Right cardiac atrium (tissue), 5 donors: ENCODE measurements around the gene USP9Y. TPM values are rescaled to one million over a fixed set of nuclear protein-coding genes. Genes with fewer than 3 reads are reported as not detected.

Source experiments
- ATAC-seq, 2 donors: fragments of 200-7000 bp; cut with Tn5 transposase; one replicate each; pipeline versions ENCODE4 v1.8.0 to v1.9.1; 2020; ENCODE audit warnings: moderate library complexity in 2 of 2, mild to moderate bottlenecking in 1 of 2
- DNase-seq, 3 donors: peaks; one replicate each; pipeline ENCODE4 v3.0.0-alpha.2; 2020
- H3K27ac ChIP-seq: one replicate; pipeline ENCODE4 v1.5.1; 2013; ENCODE audit warnings: mild to moderate bottlenecking, low read length, control low read depth, moderate library complexity
- H3K27me3 ChIP-seq: one replicate; pipeline ENCODE4 v1.6.1; 2013; ENCODE audit not compliant: control insufficient read depth, insufficient read depth
- H3K4me1 ChIP-seq: one replicate; pipeline ENCODE4 v1.6.1; 2013; ENCODE audit warnings: low read length; ENCODE audit not compliant: control insufficient read depth, insufficient read depth
- H3K4me3 ChIP-seq: one replicate; pipeline ENCODE4 v1.5.1; 2013; ENCODE audit warnings: low read length, control low read depth
- H3K9me3 ChIP-seq: one replicate; pipeline ENCODE4 v1.6.1; 2013; ENCODE audit warnings: low read length; ENCODE audit not compliant: control insufficient read depth
- WGBS: extraction: QIAGEN DNeasy Blood & Tissue Kit; methylation state at CpG from one replicate; pipeline ENCODE4 v1.1.7; 2013; 5-methylcytosine and 5-hydroxymethylcytosine counted together
- intact Hi-C, 4 donors: fragments of 100-400 bp; cut with DNase I; formaldehyde crosslinking; loops; one replicate each; pipeline versions ENCODE4 v1.11.0 to v1.14.0; 2022 to 2023
- polyA plus RNA-seq: library from polyadenylated mRNA; stranded (reverse); fragments of 200-250 nt; gene quantifications from one replicate; pipeline ENCODE4 v1.2.3, GENCODE V29; 2013
- total RNA-seq, 4 donors: library from RNA; stranded (reverse); fragmentation: NEBNext Ultra II Directional; extraction: Animal tissue kit (Norgen Biotek cat#: 25700); gene quantifications; one replicate each; pipeline ENCODE4 v1.2.1, GENCODE V29; 2021
- donor health status: healthy with polysubstance abuse.
- donor health status: DM: no; HTN: yes; CAD: no.
- donor health status: DM: no; HTN: no; CAD: no.
- donor health status: DM: no; HTN: yes; CAD: no; lungs with severe emphysema.
- donor health status: DM: yes; HTN: yes; CAD: no.

The USP9Y gene
- total and polyA plus RNA-seq, 5 donors = 16.3 to 18.2 (median 17.7) TPM; not detected in 2

DNA sequence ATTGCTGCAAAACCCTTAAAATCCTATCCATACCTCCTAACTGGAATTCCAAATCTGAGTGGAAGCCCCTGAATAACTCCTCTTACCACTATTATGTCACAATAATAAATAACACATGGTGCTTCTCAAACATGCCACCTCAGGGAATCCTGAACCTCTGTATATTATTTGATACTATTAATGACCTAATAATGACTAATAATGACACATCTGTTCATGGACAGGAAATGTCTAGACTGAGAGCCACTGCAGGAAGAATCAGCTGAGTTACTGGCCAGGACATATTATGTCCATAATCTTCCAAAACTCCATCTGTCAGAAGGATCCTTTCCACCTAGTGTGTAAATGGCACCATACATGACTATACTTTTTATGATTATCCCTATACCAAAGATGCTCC, 195.9 kb downstream of the USP9Y start:
- no peak overlapping the region for H3K4me3 ChIP-seq
- DNase-seq (no peak), ATAC-seq (no peak)
- H3K4me1 ChIP-seq = no peaks in the 10 kb centered on the region
- no peaks in the 10 kb centered on the region for H3K27me3 ChIP-seq
- intact Hi-C loops = no loop called here
- no peaks in the 10 kb centered on the region for H3K9me3 ChIP-seq
- H3K27ac ChIP-seq = no peak overlapping the region

DNA sequence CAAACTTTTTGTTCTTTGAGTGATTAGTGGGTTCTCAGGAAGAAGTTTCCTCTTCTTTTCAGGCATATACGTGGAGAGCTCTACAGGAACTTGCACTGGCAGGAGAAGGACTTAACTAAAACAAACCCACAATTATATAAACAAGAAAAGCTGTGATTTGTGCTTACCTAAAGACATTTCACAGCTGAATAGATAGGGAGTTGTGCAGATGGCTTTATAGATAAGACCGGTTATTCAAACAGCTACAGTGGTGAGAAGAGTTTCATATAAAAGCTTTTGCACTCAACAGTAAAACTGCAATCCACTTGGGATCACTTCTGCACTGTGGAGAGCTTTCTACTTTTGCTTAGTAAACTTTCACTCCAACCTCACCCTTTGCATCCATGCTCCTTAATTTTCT, 197.6 kb downstream of the USP9Y start:
- 32% methylated on average over 2 of the region's 2 CpGs for WGBS
- ATAC-seq = no peak
- no peak overlapping the region for H3K27ac ChIP-seq

DNA sequence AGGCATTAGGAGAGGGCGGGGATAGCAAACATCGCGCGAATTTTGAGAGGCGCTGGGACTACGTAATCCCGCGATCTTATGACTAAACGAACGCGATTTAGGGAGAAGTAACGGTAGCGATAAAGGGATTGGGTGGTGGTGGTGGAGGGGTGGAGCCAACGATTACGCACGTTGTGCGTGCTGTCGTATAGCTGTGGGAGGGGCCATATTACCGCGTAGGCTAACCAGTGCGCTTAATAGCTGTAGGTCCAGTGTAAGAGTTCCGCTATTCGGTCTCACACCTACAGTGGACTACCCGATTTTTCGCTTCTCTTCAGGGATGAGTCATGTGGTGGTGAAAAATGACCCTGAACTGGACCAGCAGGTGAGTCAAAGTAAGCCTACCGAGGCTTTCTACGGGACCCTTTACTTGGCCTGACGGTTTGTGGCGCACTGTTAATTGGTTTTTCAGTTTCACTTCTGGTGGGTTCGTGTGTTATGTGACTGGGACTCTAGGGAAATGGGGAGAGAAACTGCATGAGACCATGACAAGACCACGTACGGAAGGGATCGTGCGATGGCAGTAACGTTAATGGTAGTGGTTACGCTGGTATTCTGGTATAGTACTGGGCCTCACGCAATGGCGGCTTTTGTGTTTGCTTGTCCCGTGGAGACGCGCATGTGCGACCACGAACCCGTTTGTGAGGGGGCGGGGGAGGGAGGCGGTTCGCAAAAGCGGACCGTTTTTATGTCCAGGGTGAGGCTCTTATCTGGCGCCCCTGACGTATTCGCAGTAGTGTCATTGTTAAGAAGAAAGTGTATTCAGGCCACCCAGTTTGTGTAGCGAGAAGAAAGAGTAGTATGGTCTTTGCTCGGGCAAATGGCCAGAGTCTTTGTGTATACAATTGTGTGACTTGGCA, 203.8 kb downstream of the USP9Y start, which contains the start of gene DDX3Y:
Gene DDX3Y (plus strand): TSS at position 251 of the 899 bp plus-strand sequence. CDS start 69 bp downstream, at position 320.
- Histone ChIP-seq H3K4me3 (peak within 1 kb of the TSS; percentile 86), H3K27ac (peak within 1 kb of the TSS; percentile 87), H3K27me3 (no peaks in the 10 kb centered on the region), H3K4me1 (no peaks in the 10 kb centered on the region), H3K9me3 (no peaks in the 10 kb centered on the region)
- intact Hi-C loops = no loop called here
- ATAC-seq (peak in 1 of 2 donors; percentile 100), DNase-seq (peak in 1 of 3 donors; percentile 90)
- WGBS = 2% methylated on average over 54 of the region's 54 CpGs

More for the DNA sequence above, 197.6 kb downstream of the USP9Y start:
- intact Hi-C loops = no loop called here
- DNase-seq = no peak
- H3K27me3 ChIP-seq = no peaks in the 10 kb centered on the region
- H3K4me1 ChIP-seq = no peaks in the 10 kb centered on the region
- no peak overlapping the region for H3K4me3 ChIP-seq
- H3K9me3 ChIP-seq = no peaks in the 10 kb centered on the region

DNA sequence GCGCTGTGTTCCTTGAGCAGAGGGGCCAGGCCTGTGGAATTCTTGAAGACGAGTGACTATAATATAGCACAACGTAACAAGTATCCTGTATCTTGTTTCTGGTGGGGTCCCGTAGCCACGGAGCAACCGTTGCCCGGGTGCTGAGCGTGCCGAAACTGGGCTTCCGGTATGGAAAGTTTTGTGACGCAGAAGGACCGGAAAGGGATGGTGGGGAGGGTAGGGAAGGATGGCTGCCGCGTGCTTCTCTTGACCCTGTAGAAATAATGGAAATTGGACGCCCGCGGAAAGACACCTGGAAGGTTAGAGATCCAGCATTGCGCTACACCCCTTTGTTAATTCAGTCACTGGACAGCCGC, 204.5 kb downstream of the USP9Y start:
- Histone ChIP-seq H3K4me3 (peak overlapping the region; percentile 86), H3K9me3 (no peaks in the 10 kb centered on the region), H3K27ac (peak overlapping the region; percentile 87), H3K4me1 (no peaks in the 10 kb centered on the region), H3K27me3 (no peaks in the 10 kb centered on the region)
- DNase-seq (peak in 1 of 3 donors; percentile 80), ATAC-seq (peak in 1 of 2 donors; percentile 94)
- intact Hi-C loops = no loop called here
- 4% methylated on average over 19 of the region's 19 CpGs for WGBS

DNA sequence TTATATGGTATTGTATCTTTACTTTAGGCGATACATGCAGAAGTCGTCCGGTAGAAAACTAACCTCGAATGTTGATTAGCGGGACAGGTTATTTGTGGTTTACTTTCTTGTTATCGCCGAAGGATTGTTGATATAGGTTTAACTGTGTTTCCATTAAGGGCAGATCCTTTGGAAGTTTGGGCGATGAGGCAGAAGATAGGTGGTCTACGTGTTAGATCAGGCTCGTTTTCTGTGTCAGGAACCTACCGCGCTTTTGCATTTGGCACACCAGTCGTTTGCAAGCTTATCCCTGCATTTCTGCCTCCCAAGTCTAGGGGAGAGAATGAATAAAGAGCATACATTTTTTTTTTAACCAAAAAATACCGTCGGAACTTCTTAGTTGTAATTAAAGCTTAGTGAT, 204.9 kb downstream of the USP9Y start:
- intact Hi-C loops = no loop called here
- H3K27ac ChIP-seq = peak overlapping the region; percentile 50
- DNase-seq (no peak), ATAC-seq (no peak)
- no peaks in the 10 kb centered on the region for H3K27me3 ChIP-seq
- 1% methylated on average over 15 of the region's 15 CpGs for WGBS
- no peaks in the 10 kb centered on the region for H3K9me3 ChIP-seq
- H3K4me3 ChIP-seq = peak overlapping the region; percentile 86
- H3K4me1 ChIP-seq = no peaks in the 10 kb centered on the region

Other genes with a start within 250 kb of the USP9Y start
- gene DDX3Y, start 203.6 kb downstream of the USP9Y start, total RNA-seq = 10 to 100 TPM in 2 of 4 donors, not detected in 2; 40.8 to 42.2 TPM
- gene DDX3Y, start 203.6 kb downstream of the USP9Y start, polyA plus RNA-seq = 22.0 TPM